GM12873 (cell line): ENCODE measurements around the gene GEMIN5.

Experiments used
- TF ChIP-seq, protein P1 (sequence below): IDR thresholded peaks from 2 replicates; pipeline ENCODE4 v1.5.1; 2012; ENCODE audit warnings: low read depth, mild to moderate bottlenecking, moderate library complexity, low read length, control low read depth; ENCODE audit not compliant: insufficient read depth; ENCODE audit errors: missing control alignments

The GEMIN5 gene

DNA sequence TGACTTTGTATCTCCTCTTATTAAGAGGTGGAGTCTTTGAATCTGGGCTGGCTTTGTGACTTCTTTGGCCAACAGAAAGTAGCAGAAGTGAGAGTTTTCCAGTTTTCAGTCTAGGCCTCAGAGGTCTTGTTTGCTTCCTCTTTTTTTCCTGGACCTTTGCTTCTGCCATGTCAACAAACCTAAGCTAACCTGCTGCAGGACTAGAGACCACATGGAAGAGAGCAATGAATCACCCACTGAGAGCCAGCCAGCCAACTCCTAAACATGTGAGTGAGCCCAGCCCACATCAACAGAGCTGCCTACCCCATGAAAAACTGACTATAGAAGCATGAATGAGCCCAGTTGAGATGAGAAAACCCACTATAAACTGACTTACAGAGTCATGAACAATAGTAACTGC is 32.7 kb upstream of the GEMIN5 start:
- TF ChIP-seq, protein P1, sequence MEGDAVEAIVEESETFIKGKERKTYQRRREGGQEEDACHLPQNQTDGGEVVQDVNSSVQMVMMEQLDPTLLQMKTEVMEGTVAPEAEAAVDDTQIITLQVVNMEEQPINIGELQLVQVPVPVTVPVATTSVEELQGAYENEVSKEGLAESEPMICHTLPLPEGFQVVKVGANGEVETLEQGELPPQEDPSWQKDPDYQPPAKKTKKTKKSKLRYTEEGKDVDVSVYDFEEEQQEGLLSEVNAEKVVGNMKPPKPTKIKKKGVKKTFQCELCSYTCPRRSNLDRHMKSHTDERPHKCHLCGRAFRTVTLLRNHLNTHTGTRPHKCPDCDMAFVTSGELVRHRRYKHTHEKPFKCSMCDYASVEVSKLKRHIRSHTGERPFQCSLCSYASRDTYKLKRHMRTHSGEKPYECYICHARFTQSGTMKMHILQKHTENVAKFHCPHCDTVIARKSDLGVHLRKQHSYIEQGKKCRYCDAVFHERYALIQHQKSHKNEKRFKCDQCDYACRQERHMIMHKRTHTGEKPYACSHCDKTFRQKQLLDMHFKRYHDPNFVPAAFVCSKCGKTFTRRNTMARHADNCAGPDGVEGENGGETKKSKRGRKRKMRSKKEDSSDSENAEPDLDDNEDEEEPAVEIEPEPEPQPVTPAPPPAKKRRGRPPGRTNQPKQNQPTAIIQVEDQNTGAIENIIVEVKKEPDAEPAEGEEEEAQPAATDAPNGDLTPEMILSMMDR, result no peak

DNA sequence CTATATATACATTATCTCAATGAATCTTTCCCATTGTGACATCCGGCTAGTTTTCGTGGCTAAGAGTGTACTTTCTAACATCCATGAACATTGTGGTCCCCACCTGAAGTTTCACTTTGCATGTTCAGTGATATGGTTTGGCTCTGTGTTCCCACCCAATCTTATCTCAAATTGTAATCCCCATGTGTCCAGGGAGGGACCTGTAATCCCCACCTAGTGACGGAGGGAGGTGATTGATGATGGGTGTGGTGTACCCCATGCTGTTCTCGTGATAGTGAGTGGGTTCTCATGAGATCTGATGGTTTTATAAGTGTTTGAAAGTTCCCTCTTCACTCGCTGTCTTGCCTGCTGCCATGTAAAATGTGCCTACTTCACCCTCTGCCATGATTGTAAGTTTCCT is 30.9 kb upstream of the GEMIN5 start:
- TF ChIP-seq, protein P1, result no peak

DNA sequence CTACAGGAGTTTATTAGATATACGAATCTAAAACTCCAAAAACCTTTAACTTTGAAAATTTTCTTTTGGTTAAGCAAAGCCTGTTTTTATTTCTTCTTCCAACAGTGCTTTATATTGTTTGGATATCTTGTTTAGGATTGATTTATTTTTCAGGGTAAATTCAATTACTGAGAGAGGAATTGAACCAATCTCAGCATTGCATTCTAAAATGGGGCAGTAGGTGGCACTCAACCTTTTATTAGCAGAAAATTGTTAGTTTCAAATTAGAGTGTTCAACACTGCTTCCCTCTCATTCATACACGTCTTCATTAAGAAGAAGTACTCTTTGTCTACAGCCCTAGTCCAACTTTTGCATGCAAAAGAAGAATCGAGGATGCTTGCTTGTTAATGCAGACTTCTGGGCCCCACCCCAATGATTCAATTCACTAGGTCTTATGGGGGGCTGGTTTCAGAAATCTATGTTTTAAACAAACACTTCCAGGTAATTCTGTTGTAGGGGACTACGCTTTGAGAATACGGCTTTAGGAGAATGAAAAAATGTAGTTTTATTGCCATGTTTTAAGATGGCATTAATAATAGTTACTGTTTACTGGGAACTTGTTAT is 29.5 kb upstream of the GEMIN5 start:
- TF ChIP-seq, protein P1, result peak; percentile 61

DNA sequence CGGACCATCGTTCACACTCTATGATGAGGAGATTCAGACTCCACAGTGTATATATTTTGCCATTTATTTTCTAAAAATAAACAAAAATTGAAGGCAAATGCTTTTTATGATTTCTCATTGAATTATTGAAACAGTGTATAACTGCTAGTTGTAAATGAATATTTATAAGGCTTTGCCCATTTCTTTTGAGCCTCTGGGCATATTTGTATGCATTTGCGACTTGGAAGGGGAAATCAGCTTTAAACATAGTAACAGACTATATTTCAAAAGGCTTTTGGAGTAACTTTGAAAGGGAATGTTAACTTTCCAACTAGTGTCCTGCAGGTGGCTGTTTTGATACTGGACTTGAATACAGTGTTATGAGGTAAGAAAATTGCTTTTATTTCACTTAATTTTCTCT is 28.9 kb upstream of the GEMIN5 start:
- TF ChIP-seq, protein P1, result no peak

DNA sequence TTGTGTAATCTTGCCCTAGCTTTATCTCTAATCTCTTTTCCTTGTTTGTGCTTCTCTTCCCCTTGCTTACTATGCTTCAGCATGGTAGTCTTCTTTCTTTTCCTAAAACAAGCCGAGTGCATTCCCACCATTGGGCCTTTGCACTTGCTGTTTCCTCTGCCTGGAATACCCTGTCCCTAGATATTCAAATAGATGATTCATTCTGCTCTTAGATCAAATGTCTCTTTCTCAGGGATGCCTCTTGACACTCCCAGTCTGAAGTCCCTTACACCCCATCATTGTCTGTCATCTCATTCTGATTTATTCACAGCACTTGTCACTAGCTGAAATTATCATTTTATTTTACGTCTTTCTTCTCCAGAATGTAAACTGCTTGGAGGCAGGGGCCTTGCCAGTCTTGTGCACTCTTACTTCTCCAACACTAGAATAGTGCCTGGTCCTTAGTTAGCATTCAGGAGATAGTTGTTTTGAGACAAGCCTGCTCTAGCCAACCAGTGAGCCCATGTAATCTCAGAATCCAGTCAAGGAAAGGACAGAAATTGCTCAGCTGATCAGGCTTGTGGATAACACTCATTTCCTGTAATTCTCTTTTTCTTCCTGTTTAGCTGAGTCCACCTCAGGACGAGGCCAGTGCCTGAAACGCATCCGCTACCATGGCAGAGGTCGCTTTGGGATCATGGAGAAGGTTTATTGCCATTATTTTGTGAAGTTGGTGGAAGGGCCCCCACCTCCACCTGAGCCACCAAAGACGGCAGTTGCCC is 28.2 kb upstream of the GEMIN5 start:
- TF ChIP-seq, protein P1, result no peak

DNA sequence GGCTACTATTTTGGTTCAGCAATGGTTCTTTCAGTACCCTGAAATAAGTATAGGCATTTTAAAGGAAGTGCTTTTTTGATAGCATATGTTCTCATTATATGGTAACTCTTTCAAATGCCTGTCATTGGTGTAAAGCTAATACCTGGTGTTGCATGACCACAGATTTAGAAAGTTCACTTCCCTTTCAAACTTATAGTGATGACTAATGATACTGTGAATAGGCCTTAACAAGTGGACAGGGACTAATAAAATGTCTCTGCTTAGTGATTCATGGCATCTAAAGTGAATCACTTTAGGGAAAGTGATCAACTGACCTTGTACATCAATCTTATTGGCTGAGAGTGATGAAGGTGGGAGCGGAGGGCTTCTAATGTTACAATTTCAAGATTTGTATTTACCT is 24.5 kb upstream of the GEMIN5 start:
- TF ChIP-seq, protein P1, result no peak

DNA sequence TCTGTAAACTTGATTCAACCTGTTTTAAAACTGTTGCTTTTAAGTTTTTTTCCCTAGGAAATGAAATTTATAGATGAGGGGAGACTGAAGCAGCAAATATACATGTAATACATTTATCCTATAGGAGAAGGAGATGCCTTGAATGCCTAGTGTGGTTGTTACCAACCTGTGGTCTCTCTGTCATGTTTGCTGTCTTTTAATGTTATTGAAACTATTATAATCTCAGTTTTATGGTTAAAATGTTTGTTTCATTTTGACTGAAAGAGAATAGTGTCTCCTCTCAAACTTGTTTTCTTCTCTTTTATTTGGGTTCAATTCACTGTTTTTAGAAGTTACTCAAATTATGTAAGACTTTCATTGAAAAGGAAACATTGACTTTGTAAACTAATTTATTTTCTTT is 18.7 kb upstream of the GEMIN5 start:
- TF ChIP-seq, protein P1, result no peak
